WTC11 (cell line): Measurements from ENCODE around the gene NLGN4X. TPM values are rescaled to one million over a fixed set of nuclear protein-coding genes. Genes with fewer than 3 reads are reported as not detected.

Experiments used
- ATAC-seq: fragments of 200-7000 bp; cut with Tn5 transposase; 2 replicates; pipeline ENCODE4 v1.10.0; 2021; ENCODE audit warnings: mild to moderate bottlenecking, moderate library complexity
- CTCF ChIA-PET: fragments of 300-600 bp; sonication (Branson Sonifier 250); formaldehyde crosslinking; loops from one replicate; lab custom pipeline; 2021; ENCODE audit warnings: antibody characterized with exemption; lab: Charles Lee
- POLR2A ChIA-PET: fragments of 350-600 bp; sonication (Branson Sonifier 250); formaldehyde crosslinking; loops from one replicate; lab custom pipeline; 2021; ENCODE audit warnings: antibody characterized with exemption; lab: Charles Lee
- DNase-seq: peaks from one replicate; pipeline ENCODE4 v3.0.0; 2021; ENCODE audit warnings: low spot score
- H3K27ac Mint-ChIP-seq: 2 replicates; pipeline ENCODE4 v1.8.0; 2021; ENCODE audit warnings: mixed read lengths
- H3K27me3 Mint-ChIP-seq: 2 replicates; pipeline ENCODE4 v1.8.0; 2021; ENCODE audit warnings: low read depth, mild to moderate bottlenecking, moderate library complexity, mixed read lengths
- H3K36me3 Mint-ChIP-seq: 2 replicates; pipeline ENCODE4 v1.8.0; 2021; ENCODE audit warnings: mixed read lengths
- H3K4me1 Mint-ChIP-seq: 2 replicates; pipeline ENCODE4 v1.8.0; 2022; ENCODE audit warnings: mixed read lengths
- H3K4me3 Mint-ChIP-seq: 2 replicates; pipeline ENCODE4 v1.8.0; 2021; ENCODE audit warnings: mild to moderate bottlenecking, moderate library complexity, mixed read lengths
- H3K9me3 Mint-ChIP-seq: 2 replicates; pipeline ENCODE4 v1.8.0; 2021; ENCODE audit warnings: mixed read lengths
- ATF2 ChIP-seq: sonication (generic); formaldehyde crosslinking; IDR thresholded peaks from 2 replicates; pipeline ENCODE4 v1.8.1; 2022; ENCODE audit warnings: low read depth, missing genetic modification reagents, borderline replicate concordance
- ATF3 ChIP-seq: sonication (generic); formaldehyde crosslinking; conservative IDR thresholded peaks from 2 replicates; pipeline ENCODE4 v1.8.1; 2022; ENCODE audit warnings: mild to moderate bottlenecking, missing genetic modification reagents
- ATF6 ChIP-seq: sonication (generic); formaldehyde crosslinking; IDR thresholded peaks from 2 replicates; pipeline ENCODE4 v1.8.1; 2023; ENCODE audit warnings: mild to moderate bottlenecking, missing genetic modification reagents
- CBFB ChIP-seq: sonication (generic); formaldehyde crosslinking; IDR thresholded peaks from 2 replicates; pipeline ENCODE4 v1.8.1; 2022; ENCODE audit warnings: mild to moderate bottlenecking, low read depth, missing genetic modification reagents
- E2F1 ChIP-seq: sonication (generic); formaldehyde crosslinking; IDR thresholded peaks from 2 replicates; pipeline ENCODE4 v1.8.0; 2022; ENCODE audit warnings: mild to moderate bottlenecking, missing genetic modification reagents
- FOXJ3 ChIP-seq: sonication (generic); formaldehyde crosslinking; IDR thresholded peaks from 2 replicates; pipeline ENCODE4 v1.9.0; 2021; ENCODE audit warnings: missing genetic modification reagents, mild to moderate bottlenecking, borderline replicate concordance
- KAT7 ChIP-seq: sonication (generic); formaldehyde crosslinking; IDR thresholded peaks from 2 replicates; pipeline ENCODE4 v1.8.1; 2023; ENCODE audit warnings: missing genetic modification reagents, mild to moderate bottlenecking, borderline replicate concordance
- PRDM15 ChIP-seq: sonication (generic); formaldehyde crosslinking; IDR thresholded peaks from 2 replicates; pipeline ENCODE4 v1.8.0; 2022; ENCODE audit warnings: missing genetic modification reagents
- SMAD4 ChIP-seq: sonication (generic); formaldehyde crosslinking; IDR thresholded peaks from 2 replicates; pipeline ENCODE4 v1.8.0; 2022; ENCODE audit warnings: mild to moderate bottlenecking, missing genetic modification reagents
- SOX15 ChIP-seq: fragments of 250-450 bp; sonication (Bioruptor Pico); IDR thresholded peaks from 2 replicates; pipeline ENCODE4 v1.9.0; 2021; ENCODE audit warnings: mild to moderate bottlenecking
- SP1 ChIP-seq: sonication (generic); formaldehyde crosslinking; conservative IDR thresholded peaks from 2 replicates; pipeline ENCODE4 v1.8.1; 2022; ENCODE audit warnings: missing genetic modification reagents
- TCF7 ChIP-seq: sonication (generic); formaldehyde crosslinking; IDR thresholded peaks from 2 replicates; pipeline ENCODE4 v1.8.0; 2022; ENCODE audit warnings: mild to moderate bottlenecking, low read depth, missing genetic modification reagents, moderate library complexity
- USF2 ChIP-seq: sonication (generic); formaldehyde crosslinking; IDR thresholded peaks from 2 replicates; pipeline ENCODE4 v1.8.1; 2023; ENCODE audit warnings: mild to moderate bottlenecking, missing genetic modification reagents, moderate library complexity
- ZBTB21 ChIP-seq: sonication (generic); formaldehyde crosslinking; IDR thresholded peaks from 2 replicates; pipeline ENCODE4 v1.8.1; 2023; ENCODE audit warnings: mild to moderate bottlenecking, missing genetic modification reagents, borderline replicate concordance
- ZMAT4 ChIP-seq: fragments of 250-450 bp; sonication (Bioruptor Pico); IDR thresholded peaks from 2 replicates; pipeline ENCODE4 v1.9.0; 2021; ENCODE audit warnings: mild to moderate bottlenecking
- ZNF232 ChIP-seq: sonication (generic); formaldehyde crosslinking; IDR thresholded peaks from 2 replicates; pipeline ENCODE4 v1.8.0; 2022; ENCODE audit warnings: mild to moderate bottlenecking, missing genetic modification reagents
- ZNF263 ChIP-seq: sonication (generic); formaldehyde crosslinking; IDR thresholded peaks from 2 replicates; pipeline ENCODE4 v1.8.1; 2022; ENCODE audit warnings: low read depth, mild to moderate bottlenecking, moderate library complexity, missing genetic modification reagents
- ZNF671 ChIP-seq: fragments of 250-450 bp; sonication (Bioruptor Pico); IDR thresholded peaks from 2 replicates; pipeline ENCODE4 v1.8.0; 2021; ENCODE audit warnings: mild to moderate bottlenecking
- total RNA-seq: library from RNA; stranded (reverse); gene quantifications from 3 replicates; pipeline ENCODE4 v1.2.3, GENCODE V29; 2021

The NLGN4X gene
- total RNA-seq, 1 experiment from 2014 or later, result 53.8 TPM

GRCh38 chrX:5965406-5965805 is 263.3 kb downstream of the NLGN4X start:
- no peaks in the 10 kb centered on the region for H3K4me1 Mint-ChIP-seq
- no peaks in the 10 kb centered on the region for H3K36me3 Mint-ChIP-seq
- DNase-seq (no peak), ATAC-seq (no peak)
- POLR2A ChIA-PET, result no interaction called here
- no peaks in the 10 kb centered on the region for H3K27me3 Mint-ChIP-seq
- no peaks in the 10 kb centered on the region for H3K9me3 Mint-ChIP-seq
- CTCF ChIA-PET, result interaction anchor here (0.6 kb wide), 1 partner anchor 10 kb away, joined by 4 read pairs; no protein-coding TSS in a partner anchor
- no peak overlapping the region for H3K4me3 Mint-ChIP-seq
- no peak overlapping the region for H3K27ac Mint-ChIP-seq
- no peak for TF ChIP-seq TCF7 (CRISPR knock-in tag)
- no peak for TF ChIP-seq ATF2 (CRISPR knock-in tag)
- no peak for TF ChIP-seq ZNF263
- TF ChIP-seq USF2 (CRISPR knock-in tag), result no peak
- no peak for TF ChIP-seq E2F1
- TF ChIP-seq PRDM15 (CRISPR knock-in tag), result no peak
- no peak for TF ChIP-seq ZNF232 (CRISPR knock-in tag)
- TF ChIP-seq ZBTB21 (CRISPR knock-in tag), result no peak
- no peak for TF ChIP-seq ATF6 (CRISPR knock-in tag)
- no peak for TF ChIP-seq SOX15 (CRISPR knock-in tag)
- TF ChIP-seq CBFB (CRISPR knock-in tag), result no peak
- TF ChIP-seq ZNF671 (CRISPR knock-in tag), result no peak
- TF ChIP-seq ZMAT4 (CRISPR knock-in tag), result no peak

GRCh38 chrX:5959286-5959685 is 269.4 kb downstream of the NLGN4X start:
- no peaks in the 10 kb centered on the region for H3K27me3 Mint-ChIP-seq
- ATAC-seq (no peak), DNase-seq (no peak)
- H3K4me3 Mint-ChIP-seq, result no peak overlapping the region
- ChIA-PET POLR2A (no interaction called here), CTCF (no interaction called here)
- no peak overlapping the region for H3K27ac Mint-ChIP-seq
- H3K4me1 Mint-ChIP-seq, result peaks cover 18% of the 10 kb centered on the region
- TF ChIP-seq KAT7 (CRISPR knock-in tag) (no peak), SMAD4 (no peak), ATF3 (no peak), SP1 (no peak), ATF2 (CRISPR knock-in tag) (no peak), FOXJ3 (CRISPR knock-in tag) (no peak)
- no peaks in the 10 kb centered on the region for H3K36me3 Mint-ChIP-seq
- no peaks in the 10 kb centered on the region for H3K9me3 Mint-ChIP-seq
